ENCODE results near the gene PLEKHA1. TPM values are rescaled to one million over a fixed set of nuclear protein-coding genes. Genes with fewer than 3 reads are reported as not detected.

PLEKHA1 gene
- total RNA-seq, 1 experiment from 2014 or later, result 31.0 TPM

DNA sequence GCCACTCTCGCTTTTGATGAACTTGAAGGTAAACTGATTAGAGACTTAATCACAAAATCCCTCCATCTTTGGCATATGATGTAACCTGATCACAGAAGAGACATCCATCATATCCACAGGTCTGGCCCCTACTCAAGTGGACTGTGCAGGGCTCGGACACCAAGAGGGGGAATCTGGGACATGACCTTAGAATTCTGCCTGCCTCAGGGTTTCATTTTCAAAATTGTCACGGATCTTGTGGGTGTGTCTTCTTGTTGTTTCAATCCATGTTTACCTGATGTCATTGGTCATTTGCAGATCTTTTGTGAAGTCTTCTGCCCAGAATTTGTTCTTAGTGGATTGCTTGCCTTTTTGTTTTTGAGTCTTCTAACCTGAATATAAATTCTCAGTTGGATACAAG is 74.1 kb downstream of the PLEKHA1 start:
- no peaks in the 10 kb centered on the region for H3K9me3 Mint-ChIP-seq (ENCODE audit: low read depth, unreplicated experiment)
- CTCF ChIA-PET, result no interaction called here

DNA sequence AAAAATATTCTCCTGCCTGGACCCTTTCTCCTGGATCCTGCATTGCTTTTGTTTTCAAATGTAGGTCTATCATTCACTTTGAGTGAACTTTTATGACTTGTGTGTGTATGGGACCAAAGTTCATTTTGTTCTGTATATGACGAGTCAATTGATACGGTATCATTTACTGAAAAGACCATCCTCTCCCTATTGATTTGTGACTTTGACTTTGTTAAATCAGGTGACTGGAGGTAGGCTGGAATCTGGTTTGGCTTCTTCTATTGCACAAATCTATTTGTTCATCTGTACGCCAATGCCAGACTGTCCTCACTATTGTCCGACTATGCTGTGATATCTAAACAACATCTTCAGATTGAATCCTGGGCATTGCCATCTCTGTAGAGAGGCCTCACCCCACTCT is 74.6 kb downstream of the PLEKHA1 start:
- no TSS peak for BruUV-seq (replicated peaks)
- no peaks in the 10 kb centered on the region for H3K4me1 Mint-ChIP-seq (ENCODE audit: low read depth, unreplicated experiment)
- TF ChIP-seq CTCF (IDR thresholded peaks at IDR 0.05; ENCODE audit: unreplicated experiment), result no peak
- no peak overlapping the region for H3K4me3 Mint-ChIP-seq (ENCODE audit: low read depth, unreplicated experiment)
- no peaks in the 10 kb centered on the region for H3K9me3 Mint-ChIP-seq (ENCODE audit: low read depth, unreplicated experiment)
- CTCF ChIA-PET, result no interaction called here
- intact Hi-C loops (cut with micrococcal nuclease; ENCODE audit: unreplicated experiment), result loop anchor here (10.0 kb wide), 1 partner anchor 116 kb away; the partner anchor contains the start of gene DMBT1
- H3K36me3 Mint-ChIP-seq (ENCODE audit: insufficient read depth, unreplicated experiment), result peaks cover 5% of the 10 kb centered on the region
- H3K27ac Mint-ChIP-seq (ENCODE audit: unreplicated experiment), result no peak overlapping the region
- no peaks in the 10 kb centered on the region for H3K27me3 Mint-ChIP-seq (ENCODE audit: unreplicated experiment)
- no peak for DNase-seq

More for the DNA sequence above, 74.1 kb downstream of the PLEKHA1 start:
- Mint-ChIP-seq H3K27me3 (ENCODE audit: unreplicated experiment) (no peaks in the 10 kb centered on the region), H3K4me1 (ENCODE audit: low read depth, unreplicated experiment) (no peaks in the 10 kb centered on the region), H3K27ac (ENCODE audit: unreplicated experiment) (no peak overlapping the region), H3K4me3 (ENCODE audit: low read depth, unreplicated experiment) (no peak overlapping the region), H3K36me3 (ENCODE audit: insufficient read depth, unreplicated experiment) (peaks cover 5% of the 10 kb centered on the region)
- BruUV-seq (replicated peaks), result no TSS peak
- TF ChIP-seq CTCF (IDR thresholded peaks at IDR 0.05; ENCODE audit: unreplicated experiment), result no peak
- intact Hi-C loops (cut with micrococcal nuclease; ENCODE audit: unreplicated experiment), result loop anchor here (10.0 kb wide), 1 partner anchor 116 kb away; the partner anchor contains the start of gene DMBT1
- no peak for DNase-seq

DNA sequence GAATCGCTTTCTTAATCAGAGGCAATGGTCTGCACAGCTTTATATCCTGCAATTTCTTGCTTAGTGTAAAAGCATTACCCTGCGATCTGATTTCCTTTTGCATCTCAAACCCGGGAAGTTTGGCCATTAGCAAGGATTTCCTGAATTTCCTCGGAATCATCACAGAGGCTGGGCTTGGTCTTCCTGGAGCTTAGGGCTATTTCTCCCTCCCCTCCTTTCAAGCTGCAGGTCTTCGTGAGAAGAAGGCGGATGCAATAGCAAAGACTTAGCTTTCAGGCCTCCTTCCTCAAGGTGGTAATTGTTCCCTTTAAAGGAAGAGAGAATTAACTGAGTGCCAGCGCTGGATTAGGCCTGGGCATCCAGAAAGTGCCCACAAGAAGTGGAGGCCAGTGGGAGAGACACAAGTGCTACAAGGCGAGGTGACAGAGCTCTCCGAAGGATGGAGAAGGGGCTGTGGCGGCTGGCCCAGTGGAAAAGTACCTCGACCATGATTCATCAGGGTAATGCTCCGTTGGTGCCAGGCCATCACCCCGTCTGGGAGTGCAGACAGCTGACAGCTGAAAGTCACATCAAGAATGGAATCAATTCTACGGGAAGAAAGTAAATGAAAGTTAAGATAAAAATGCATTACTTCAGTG is 76.0 kb downstream of the PLEKHA1 start:
- no peak for TF ChIP-seq CTCF (IDR thresholded peaks at IDR 0.05; ENCODE audit: unreplicated experiment)
- Mint-ChIP-seq H3K27ac (ENCODE audit: unreplicated experiment) (no peak overlapping the region), H3K4me3 (ENCODE audit: low read depth, unreplicated experiment) (no peak overlapping the region), H3K9me3 (ENCODE audit: low read depth, unreplicated experiment) (no peaks in the 10 kb centered on the region), H3K4me1 (ENCODE audit: low read depth, unreplicated experiment) (no peaks in the 10 kb centered on the region), H3K27me3 (ENCODE audit: unreplicated experiment) (no peaks in the 10 kb centered on the region), H3K36me3 (ENCODE audit: insufficient read depth, unreplicated experiment) (no peaks in the 10 kb centered on the region)
- CTCF ChIA-PET, result no interaction called here
- intact Hi-C loops (cut with micrococcal nuclease; ENCODE audit: unreplicated experiment), result no loop called here
- BruUV-seq (replicated peaks), result no TSS peak
- DNase-seq, result no peak

GRCh38 chr10:122454071-122454470 is 79.6 kb downstream of the PLEKHA1 start:
- no peak for DNase-seq
- H3K9me3 Mint-ChIP-seq (ENCODE audit: low read depth, unreplicated experiment), result no peaks in the 10 kb centered on the region
- intact Hi-C loops (cut with micrococcal nuclease; ENCODE audit: unreplicated experiment), result no loop called here
- H3K27ac Mint-ChIP-seq (ENCODE audit: unreplicated experiment), result no peak overlapping the region
- H3K4me1 Mint-ChIP-seq (ENCODE audit: low read depth, unreplicated experiment), result no peaks in the 10 kb centered on the region
- no TSS peak for BruUV-seq (replicated peaks)
- CTCF ChIA-PET, result interaction anchor here (0.6 kb wide), 1 partner anchor 144 kb away, joined by 3 read pairs; no protein-coding TSS in a partner anchor
- peaks cover 25% of the 10 kb centered on the region for H3K27me3 Mint-ChIP-seq (ENCODE audit: unreplicated experiment)
- no peaks in the 10 kb centered on the region for H3K36me3 Mint-ChIP-seq (ENCODE audit: insufficient read depth, unreplicated experiment)
- H3K4me3 Mint-ChIP-seq (ENCODE audit: low read depth, unreplicated experiment), result no peak overlapping the region
- TF ChIP-seq CTCF (IDR thresholded peaks at IDR 0.05; ENCODE audit: unreplicated experiment), result no peak

Data from Calu3 (cell line).